Activated CD4-positive, alpha-beta T cell treated with anti-CD3 and anti-CD28 coated beads, Interleukin-2, amount 10 ng/mL, durations not matched to agents 7 days and 5 days (primary cell): ENCODE measurements around the gene PAK6. TPM values are rescaled to one million over a fixed set of nuclear protein-coding genes. Genes with fewer than 3 reads are reported as not detected.

Experiments used
- CTCF ChIA-PET: fragments of 350-600 bp; sonication (Branson Sonifier 250); formaldehyde crosslinking; loops from one replicate; lab custom pipeline; 2021; ENCODE audit warnings: antibody characterized with exemption; lab: Charles Lee
- POLR2A ChIA-PET: fragments of 350-600 bp; sonication (Branson Sonifier 250); formaldehyde crosslinking; loops from one replicate; lab custom pipeline; 2021; ENCODE audit warnings: antibody characterized with exemption; lab: Charles Lee
- DNase-seq: peaks from one replicate; pipeline ENCODE4 v3.0.0-alpha.2; 2020
- H3K27ac Mint-ChIP-seq: one replicate; pipeline ENCODE4 v1.8.0; 2021; ENCODE audit warnings: mild to moderate bottlenecking, moderate library complexity, mixed read lengths
- H3K27me3 Mint-ChIP-seq: one replicate; pipeline ENCODE4 v1.8.0; 2021; ENCODE audit warnings: mixed read lengths
- H3K36me3 Mint-ChIP-seq: one replicate; pipeline ENCODE4 v1.8.0; 2021; ENCODE audit warnings: low read depth, mixed read lengths
- H3K4me1 Mint-ChIP-seq: one replicate; pipeline ENCODE4 v1.8.0; 2021; ENCODE audit warnings: mixed read lengths
- H3K4me3 Mint-ChIP-seq: one replicate; pipeline ENCODE4 v1.8.0; 2021; ENCODE audit warnings: mild to moderate bottlenecking, moderate library complexity, mixed read lengths
- H3K9me3 Mint-ChIP-seq: one replicate; pipeline ENCODE4 v1.8.0; 2021; ENCODE audit warnings: mixed read lengths
- total RNA-seq, 2 experiments: library from RNA; stranded (reverse); gene quantifications; one replicate each; pipeline ENCODE4 v1.2.3, GENCODE V29; 2021

Gene PAK6
- total RNA-seq, 2 experiments from 2014 or later, result 0.35 to 0.47 TPM

DNA sequence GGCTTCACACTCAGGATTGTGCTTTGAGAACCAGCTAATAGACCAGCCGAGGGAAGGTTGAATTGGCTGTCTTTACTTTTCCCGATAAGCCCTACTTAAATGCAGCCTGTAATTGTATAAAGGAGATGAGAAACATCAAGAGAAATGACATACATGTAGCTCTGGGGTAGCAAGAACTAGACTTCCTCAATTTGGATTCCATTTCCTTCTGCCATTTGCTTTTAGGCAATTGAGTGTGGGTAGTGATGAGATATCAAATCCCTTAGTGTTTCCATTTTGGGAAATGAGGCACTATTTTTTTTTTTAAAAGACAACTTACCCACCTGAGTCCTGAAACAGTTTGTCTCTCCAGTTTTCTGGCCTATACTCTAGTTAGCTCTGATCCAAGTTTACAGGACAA, 86.8 kb downstream of the PAK6 start:
- H3K4me1 Mint-ChIP-seq, result peaks cover 36% of the 10 kb centered on the region
- DNase-seq, result no peak
- H3K27me3 Mint-ChIP-seq, result peaks cover 5% of the 10 kb centered on the region
- H3K4me3 Mint-ChIP-seq, result no peak overlapping the region
- ChIA-PET CTCF (interaction anchor here (0.5 to 6.6 kb wide), 10 partner anchors 8 to 313 kb away, joined by 3 to 78 read pairs (median 5); partner anchors contain the start of genes CCDC9B and PLCB2), POLR2A (no interaction called here)
- no peak overlapping the region for H3K27ac Mint-ChIP-seq
- H3K36me3 Mint-ChIP-seq, result peaks cover 5% of the 10 kb centered on the region
- H3K9me3 Mint-ChIP-seq, result no peaks in the 10 kb centered on the region

Other genes starting within 250 kb of the PAK6 start
- 100 to 1,000 TPM; 145 to 150 TPM for gene SRP14, start 199.9 kb upstream of the PAK6 start, total RNA-seq
- 1 to 10 TPM; 8.5 to 8.6 TPM for gene BMF, start 130.2 kb upstream of the PAK6 start, total RNA-seq
- gene BUB1B, start 78.0 kb upstream of the PAK6 start, total RNA-seq, result 10 to 100 TPM; 81.1 to 89.0 TPM
- gene ANKRD63, start 44.0 kb downstream of the PAK6 start, total RNA-seq, result under 1 TPM in 1 of 2 experiments, not detected in 1; 0.17 TPM
- gene PLCB2, start 68.9 kb downstream of the PAK6 start, total RNA-seq, result 100 to 1,000 TPM; 195 to 196 TPM
- 1 to 10 TPM; 6.6 to 8.5 TPM for gene INAFM2, start 84.6 kb downstream of the PAK6 start, total RNA-seq
- gene CCDC9B, start 101.9 kb downstream of the PAK6 start, total RNA-seq, result 1 to 10 TPM in 1 of 2 experiments, under 1 TPM in 1; 0.81 to 1.0 TPM
- not detected for gene PHGR1, start 112.0 kb downstream of the PAK6 start, total RNA-seq
- gene DISP2, start 119.2 kb downstream of the PAK6 start, total RNA-seq, result 1 to 10 TPM in 1 of 2 experiments, under 1 TPM in 1; 0.60 to 1.4 TPM
- gene KNSTRN, start 143.7 kb downstream of the PAK6 start, total RNA-seq, result 10 to 100 TPM; 57.5 to 63.3 TPM
- 10 to 100 TPM; 38.4 to 47.1 TPM for gene IVD, start 166.7 kb downstream of the PAK6 start, total RNA-seq
- gene BAHD1, start 201.9 kb downstream of the PAK6 start, total RNA-seq, result 10 to 100 TPM; 28.7 to 30.8 TPM
- 10 to 100 TPM; 14.3 to 14.6 TPM for gene CHST14, start 231.9 kb downstream of the PAK6 start, total RNA-seq